Transverse colon (tissue), 3 donors: ENCODE data around the gene EML6.

Experiments used
- EP300 ChIP-seq: sonication (generic); formaldehyde crosslinking; IDR thresholded peaks from one replicate; pipeline ENCODE4 v1.6.1; 2017; ENCODE audit warnings: antibody characterized with exemption, low read depth
- POLR2A ChIP-seq: fragments of 450-650 bp; IDR thresholded peaks from one replicate; pipeline ENCODE4 v1.6.1; 2016; ENCODE audit warnings: antibody characterized with exemption, mild to moderate bottlenecking, moderate library complexity
- TF ChIP-seq, protein P1 (sequence below), 5 experiments: fragments of 200-600 bp in 3 of 5; fragments of 450-650 bp in 2 of 5; sonication (generic) in 3 of 5; IDR thresholded peaks; 1 replicate in 2 of 5; 2 replicates in 3 of 5; pipeline ENCODE4 v1.5.1; 2016 to 2017; ENCODE audit warnings: antibody characterized with exemption in 5 of 5, inconsistent platforms in 3 of 5, mild to moderate bottlenecking in 2 of 5, moderate library complexity in 1 of 5

DNA sequence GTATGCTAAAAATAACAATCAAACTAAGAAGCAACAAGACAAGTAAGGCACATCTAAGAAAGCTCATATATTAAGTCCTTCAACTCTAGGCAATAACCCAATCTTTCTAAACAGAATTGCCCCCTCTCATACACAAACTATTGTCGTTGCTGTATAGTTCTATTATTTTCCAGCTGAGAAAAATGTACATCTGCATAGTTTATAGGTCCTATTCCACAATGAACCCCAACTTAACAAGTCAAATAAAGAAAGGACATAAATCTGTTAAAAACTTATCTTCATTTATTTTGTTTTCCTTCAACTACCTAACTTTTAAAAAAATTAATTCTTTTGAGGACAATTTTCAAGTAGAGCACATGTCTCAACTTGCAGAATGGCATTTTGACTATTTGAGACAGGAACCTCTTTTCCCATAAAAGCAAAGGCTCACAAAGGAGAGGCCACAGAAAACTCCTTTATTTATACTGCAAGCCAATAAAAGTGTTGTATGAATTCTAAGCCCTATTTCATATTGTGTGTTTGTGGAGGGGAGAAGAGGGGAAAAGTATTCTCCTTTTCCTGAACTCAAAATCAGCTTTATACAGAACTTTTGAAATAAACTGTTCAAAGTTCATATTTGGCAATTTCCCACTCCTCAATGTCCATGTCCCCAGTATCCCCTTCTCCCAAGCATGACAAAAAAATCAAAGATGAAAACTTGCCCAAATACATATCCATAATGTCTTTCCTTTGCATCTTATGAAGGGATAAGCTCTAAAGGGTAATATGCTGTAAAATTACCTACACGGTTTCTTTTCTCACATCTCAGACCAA is 289.4 kb downstream of the EML6 start:
- TF ChIP-seq, protein P1, sequence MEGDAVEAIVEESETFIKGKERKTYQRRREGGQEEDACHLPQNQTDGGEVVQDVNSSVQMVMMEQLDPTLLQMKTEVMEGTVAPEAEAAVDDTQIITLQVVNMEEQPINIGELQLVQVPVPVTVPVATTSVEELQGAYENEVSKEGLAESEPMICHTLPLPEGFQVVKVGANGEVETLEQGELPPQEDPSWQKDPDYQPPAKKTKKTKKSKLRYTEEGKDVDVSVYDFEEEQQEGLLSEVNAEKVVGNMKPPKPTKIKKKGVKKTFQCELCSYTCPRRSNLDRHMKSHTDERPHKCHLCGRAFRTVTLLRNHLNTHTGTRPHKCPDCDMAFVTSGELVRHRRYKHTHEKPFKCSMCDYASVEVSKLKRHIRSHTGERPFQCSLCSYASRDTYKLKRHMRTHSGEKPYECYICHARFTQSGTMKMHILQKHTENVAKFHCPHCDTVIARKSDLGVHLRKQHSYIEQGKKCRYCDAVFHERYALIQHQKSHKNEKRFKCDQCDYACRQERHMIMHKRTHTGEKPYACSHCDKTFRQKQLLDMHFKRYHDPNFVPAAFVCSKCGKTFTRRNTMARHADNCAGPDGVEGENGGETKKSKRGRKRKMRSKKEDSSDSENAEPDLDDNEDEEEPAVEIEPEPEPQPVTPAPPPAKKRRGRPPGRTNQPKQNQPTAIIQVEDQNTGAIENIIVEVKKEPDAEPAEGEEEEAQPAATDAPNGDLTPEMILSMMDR (IDR thresholded peaks at IDR 0.05), result no peak
- TF ChIP-seq POLR2A (no peak), EP300 (no peak)
